Esophagus squamous epithelium (tissue), 4 donors: Measurements from ENCODE around the gene SAE1.

Experiments
- POLR2A ChIP-seq, 4 donors: fragments of 450-650 bp; IDR thresholded peaks; one replicate each; pipeline ENCODE4 v1.6.1; 2017; ENCODE audit warnings: antibody characterized with exemption in 4 of 4, mild to moderate bottlenecking in 4 of 4, moderate library complexity in 3 of 4
- TF ChIP-seq, protein P1 (sequence below), 6 experiments: fragments of 450-650 bp in 4 of 6; fragments of 200-600 bp in 2 of 6; sonication (generic) in 2 of 6; IDR thresholded peaks; one replicate each; pipeline ENCODE4 v1.5.1; 2016 to 2019; ENCODE audit warnings: antibody characterized with exemption in 6 of 6, mild to moderate bottlenecking in 4 of 6, moderate library complexity in 4 of 6

DNA sequence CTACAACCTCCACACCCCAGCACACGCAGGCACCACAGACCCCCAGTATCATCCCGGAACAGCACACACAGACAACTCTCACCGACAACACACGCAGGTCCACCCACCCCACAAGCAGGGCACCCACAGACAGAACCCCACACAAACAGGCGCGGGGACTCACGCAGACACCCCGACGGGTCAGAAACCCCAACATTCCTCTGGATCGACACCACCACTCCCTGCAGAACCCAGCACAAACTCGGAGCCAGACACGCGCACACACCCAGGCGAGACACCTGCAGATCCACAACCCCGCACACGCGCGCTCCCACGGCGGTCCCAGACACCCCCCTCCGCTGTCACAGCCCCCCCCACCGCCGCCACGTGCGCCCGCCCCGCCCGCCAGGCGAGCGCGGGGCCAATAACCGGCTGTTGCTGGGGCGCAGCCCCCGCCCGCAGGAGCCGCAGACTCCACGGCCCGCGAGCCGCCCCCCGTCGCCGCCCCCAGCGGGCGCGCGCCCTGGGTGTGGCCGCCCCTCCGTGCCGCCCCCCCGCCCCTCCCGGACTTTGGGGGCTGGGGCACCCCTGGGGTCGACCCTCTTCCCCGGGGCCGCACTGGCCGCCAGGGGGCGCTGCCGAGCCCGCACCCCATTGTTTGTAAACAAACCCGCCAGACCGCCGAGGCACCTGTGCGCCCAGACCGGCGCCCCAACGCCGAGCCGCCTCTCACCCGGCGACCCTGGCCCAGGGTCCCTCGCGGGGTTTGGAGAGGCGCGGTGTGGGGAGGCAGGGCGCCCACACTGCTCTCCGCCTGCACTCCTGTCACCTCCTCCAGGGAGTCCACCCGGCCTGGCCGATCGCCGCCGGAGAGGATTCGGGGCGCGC lies 99.7 kb downstream of the SAE1 start:
- TF ChIP-seq, protein P1, sequence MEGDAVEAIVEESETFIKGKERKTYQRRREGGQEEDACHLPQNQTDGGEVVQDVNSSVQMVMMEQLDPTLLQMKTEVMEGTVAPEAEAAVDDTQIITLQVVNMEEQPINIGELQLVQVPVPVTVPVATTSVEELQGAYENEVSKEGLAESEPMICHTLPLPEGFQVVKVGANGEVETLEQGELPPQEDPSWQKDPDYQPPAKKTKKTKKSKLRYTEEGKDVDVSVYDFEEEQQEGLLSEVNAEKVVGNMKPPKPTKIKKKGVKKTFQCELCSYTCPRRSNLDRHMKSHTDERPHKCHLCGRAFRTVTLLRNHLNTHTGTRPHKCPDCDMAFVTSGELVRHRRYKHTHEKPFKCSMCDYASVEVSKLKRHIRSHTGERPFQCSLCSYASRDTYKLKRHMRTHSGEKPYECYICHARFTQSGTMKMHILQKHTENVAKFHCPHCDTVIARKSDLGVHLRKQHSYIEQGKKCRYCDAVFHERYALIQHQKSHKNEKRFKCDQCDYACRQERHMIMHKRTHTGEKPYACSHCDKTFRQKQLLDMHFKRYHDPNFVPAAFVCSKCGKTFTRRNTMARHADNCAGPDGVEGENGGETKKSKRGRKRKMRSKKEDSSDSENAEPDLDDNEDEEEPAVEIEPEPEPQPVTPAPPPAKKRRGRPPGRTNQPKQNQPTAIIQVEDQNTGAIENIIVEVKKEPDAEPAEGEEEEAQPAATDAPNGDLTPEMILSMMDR (IDR thresholded peaks at IDR 0.05), result peak; percentile 79 to 95 (median 90)
- TF ChIP-seq POLR2A (IDR thresholded peaks at IDR 0.05), result no peak
